Right lobe of liver (tissue), 6 donors: ENCODE results near the gene RBFOX2. TPM values are rescaled to one million over a fixed set of nuclear protein-coding genes. Genes with fewer than 3 reads are reported as not detected.
A peak's percentile ranks its signal among the peaks of the same experiment; 100 is the strongest.

Experiments
- ATAC-seq, 4 donors: fragments of 200-7000 bp; cut with Tn5 transposase; one replicate each; pipeline ENCODE4 v1.9.1; 2020; ENCODE audit warnings: mild to moderate bottlenecking in 4 of 4, moderate library complexity in 4 of 4
- DNase-seq, 3 donors: peaks; one replicate each; pipeline ENCODE4 v3.0.0-alpha.2; 2020
- H3K27ac ChIP-seq, 3 donors: fragments of 200-600 bp; one replicate each; pipeline ENCODE4 v1.8.0; 2022
- H3K27me3 ChIP-seq, 2 donors: fragments of 200-600 bp; one replicate each; pipeline ENCODE4 v1.8.0; 2022
- H3K36me3 ChIP-seq, 4 donors: fragments of 200-600 bp; sonication (generic) in 1 of 4; one replicate each; pipeline versions ENCODE4 v1.5.1 to v1.8.0; 2017 to 2022; ENCODE audit warnings: control low read depth in 1 of 4
- H3K4me1 ChIP-seq, 4 donors: fragments of 200-600 bp; sonication (generic) in 1 of 4; one replicate each; pipeline versions ENCODE4 v1.5.1 to v1.8.0; 2017 to 2022; ENCODE audit warnings: control low read depth in 1 of 4
- H3K4me3 ChIP-seq, 3 donors: fragments of 200-600 bp; one replicate each; pipeline ENCODE4 v1.8.0; 2022
- H3K9me3 ChIP-seq, 4 donors: fragments of 200-600 bp; sonication (generic) in 1 of 4; one replicate each; pipeline versions ENCODE4 v1.5.1 to v1.8.0; 2017 to 2022; ENCODE audit warnings: control low read depth in 1 of 4
- CTCF ChIP-seq, 4 donors: fragments of 200-600 bp in 3 of 4; fragments of 450-650 bp in 1 of 4; IDR thresholded peaks; one replicate each; pipeline versions ENCODE4 v1.5.1 to v1.8.0; 2016 to 2022; ENCODE audit warnings: antibody characterized with exemption in 4 of 4, mild to moderate bottlenecking in 2 of 4
- POLR2A ChIP-seq: fragments of 450-650 bp; IDR thresholded peaks from one replicate; pipeline ENCODE4 v1.6.1; 2017; ENCODE audit warnings: antibody characterized with exemption, mild to moderate bottlenecking
- WGBS: methylation state at CpG from one replicate; pipeline ENCODE4 v1.1.6; 2018; ENCODE audit warnings: low coverage, low lambda C conversion rate; ENCODE audit not compliant: insufficient coverage; ENCODE audit errors: missing lambda C conversion rate; 5-methylcytosine and 5-hydroxymethylcytosine counted together
- intact Hi-C, 2 donors: fragments of 100-400 bp; cut with DNase I; formaldehyde crosslinking; loops; one replicate each; pipeline versions ENCODE4 v1.11.2 to v1.14.1; 2022
- total RNA-seq, 6 experiments: library from RNA; depleted of rRNA in 2 of 6; stranded (reverse); fragments of >200 nt in 2 of 6; fragmentation: NEBNext Ultra II Directional in 3 of 6; extraction: Animal tissue kit (Norgen Biotek cat#: 25700) in 3 of 6; gene quantifications; one replicate each; pipeline versions ENCODE4 v1.1.0 to v1.2.4, GENCODE V29; 2016 to 2023
- donor health status: DM: no; HTN: yes; CAD: no.
- donor health status: DM: no; HTN: no; CAD: no.
- donor health status: DM: no; HTN: no; CAD: no.
- donor health status: DM: no; HTN: yes; CAD: no.
- donor health status: DM: no; HTN: yes; CAD: no.

RBFOX2 gene
- total RNA-seq, 6 experiments from 2014 or later: 23.9 to 36.5 (median 29.5) TPM

- Histone ChIP-seq H3K9me3 (no peaks in the 10 kb centered on the region), H3K27me3 (no peaks in the 10 kb centered on the region), H3K27ac (no peak overlapping the region), H3K36me3 (no peaks in the 10 kb centered on the region), H3K4me1 (peaks cover 0 to 26% (median 13%) of the 10 kb centered on the region in 4 donors), H3K4me3 (no peak overlapping the region)
- ATAC-seq (no peak), DNase-seq (no peak)
- no peak for TF ChIP-seq POLR2A
- no peak for TF ChIP-seq CTCF (IDR thresholded peaks at IDR 0.05)
- 25% methylated on average over 3 of the region's 3 CpGs for WGBS
- intact Hi-C loops: no loop called here
These were observed 11.0 kb downstream of the RBFOX2 start for GRCh38 chr22:36017651-36018091.

DNA sequence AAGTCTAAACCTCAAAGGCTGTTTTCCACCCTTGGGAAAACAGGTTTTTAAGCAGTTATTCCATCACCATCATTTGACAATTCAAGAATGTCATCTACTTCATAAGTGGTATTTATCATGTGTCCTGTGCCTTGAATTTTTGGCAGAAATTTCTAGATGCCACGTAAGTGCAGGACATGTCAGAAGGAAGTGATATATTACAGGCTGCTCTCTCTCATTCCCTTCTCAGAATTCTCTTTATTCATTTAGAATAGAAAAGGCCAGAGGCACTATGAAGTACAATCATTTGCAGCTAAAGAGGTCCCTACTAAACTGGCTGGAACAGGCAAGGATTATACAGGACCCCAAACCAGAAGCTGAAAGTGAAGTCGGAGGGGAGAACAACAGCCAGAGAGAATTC, 11.9 kb downstream of the RBFOX2 start:
- no peak for ATAC-seq
- no peaks in the 10 kb centered on the region for H3K9me3 ChIP-seq
- no peaks in the 10 kb centered on the region for H3K36me3 ChIP-seq
- H3K4me3 ChIP-seq: no peak overlapping the region
- no peak for DNase-seq
- H3K4me1 ChIP-seq: peaks cover 0 to 25% (median 11%) of the 10 kb centered on the region in 4 donors
- intact Hi-C loops: no loop called here
- TF ChIP-seq POLR2A (no peak), CTCF (IDR thresholded peaks at IDR 0.05) (no peak)
- no peaks in the 10 kb centered on the region for H3K27me3 ChIP-seq
- no peak overlapping the region for H3K27ac ChIP-seq
- 40% methylated on average over 2 of the region's 2 CpGs for WGBS

- DNase-seq (no peak), ATAC-seq (peak; percentile 55 to 77 (median 61))
- Histone ChIP-seq H3K36me3 (no peaks in the 10 kb centered on the region), H3K27me3 (no peaks in the 10 kb centered on the region), H3K27ac (peak overlapping the region in 1 of 3 donors; percentile 42), H3K4me3 (no peak overlapping the region), H3K9me3 (no peaks in the 10 kb centered on the region), H3K4me1 (peaks cover 0 to 25% (median 11%) of the 10 kb centered on the region in 4 donors)
- WGBS: 29% methylated on average over 2 of the region's 2 CpGs
- no peak for TF ChIP-seq POLR2A
- no peak for TF ChIP-seq CTCF (IDR thresholded peaks at IDR 0.05)
- intact Hi-C loops: no loop called here
These were observed 12.7 kb downstream of the RBFOX2 start for GRCh38 chr22:36015811-36016529.

- DNase-seq (no peak), ATAC-seq (no peak)
- Histone ChIP-seq H3K9me3 (no peaks in the 10 kb centered on the region), H3K4me3 (no peak overlapping the region), H3K27me3 (no peaks in the 10 kb centered on the region), H3K27ac (peak overlapping the region in 2 of 3 donors; percentile 13 to 42), H3K4me1 (peaks cover 0 to 28% (median 13%) of the 10 kb centered on the region in 4 donors), H3K36me3 (no peaks in the 10 kb centered on the region)
- TF ChIP-seq POLR2A: no peak
- no peak for TF ChIP-seq CTCF (IDR thresholded peaks at IDR 0.05)
- intact Hi-C loops: no loop called here
- 77% methylated on average over 4 of the region's 4 CpGs for WGBS
These were observed 13.3 kb downstream of the RBFOX2 start for GRCh38 chr22:36015155-36015810.
